GM19351 (cell line): ENCODE results near the gene SEPTIN1.

Experiments used
- ATAC-seq: cut with Tn5 transposase; IDR thresholded peaks from one replicate; pipeline ENCODE4 v1.9.1; 2021; ENCODE audit warnings: mild to moderate bottlenecking, moderate library complexity; ENCODE audit not compliant: unreplicated experiment

SEPTIN1 gene

DNA sequence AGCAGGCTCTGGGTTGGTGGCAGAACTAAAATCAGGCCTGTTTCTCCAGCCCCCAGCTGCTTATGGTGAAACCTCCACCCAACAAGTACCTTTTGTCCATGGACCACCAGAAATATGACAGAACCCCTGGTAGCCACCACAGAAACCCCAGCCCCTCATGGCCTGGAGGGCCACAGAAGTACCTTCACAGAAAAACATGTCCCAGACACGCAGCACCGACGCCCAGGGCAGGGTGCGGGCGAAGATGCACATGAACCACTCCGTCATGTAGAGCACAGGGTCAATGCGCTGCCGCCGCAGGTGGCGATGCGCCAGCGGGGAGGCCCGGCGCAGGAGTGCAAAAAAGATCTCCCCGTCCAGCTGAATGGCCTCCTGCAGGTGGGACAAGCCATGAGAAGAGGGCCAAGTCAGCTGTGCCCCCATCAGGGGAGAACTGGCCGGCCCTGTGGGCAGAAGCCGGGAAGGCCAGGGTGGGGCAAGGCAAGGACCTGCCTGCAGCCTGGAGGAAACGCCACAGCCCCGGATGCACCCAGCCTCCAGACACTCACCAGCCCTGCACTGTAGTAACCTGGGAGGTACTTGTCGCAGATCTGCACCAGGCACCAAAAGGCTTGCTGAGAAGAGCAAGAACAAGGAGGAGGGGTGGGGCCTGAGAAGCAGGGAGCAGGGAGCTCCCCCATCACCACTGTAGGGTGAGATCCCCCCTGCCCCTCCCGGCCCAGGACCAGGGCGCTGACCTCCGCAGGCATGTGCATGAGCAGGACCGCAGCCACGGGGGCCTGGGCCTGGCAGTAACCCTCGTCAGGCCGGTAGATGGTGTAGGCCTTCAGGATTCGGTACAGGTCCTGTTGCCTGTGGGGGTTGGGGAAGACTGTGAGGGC is 23.1 kb downstream of the SEPTIN1 start:
- ATAC-seq: no peak

- ATAC-seq: no peak
Observed at GRCh38 chr16:30358577-30358936, 23.8 kb downstream of the SEPTIN1 start.

GRCh38 chr16:30357715-30358576 is 24.4 kb downstream of the SEPTIN1 start:
- no peak for ATAC-seq

DNA sequence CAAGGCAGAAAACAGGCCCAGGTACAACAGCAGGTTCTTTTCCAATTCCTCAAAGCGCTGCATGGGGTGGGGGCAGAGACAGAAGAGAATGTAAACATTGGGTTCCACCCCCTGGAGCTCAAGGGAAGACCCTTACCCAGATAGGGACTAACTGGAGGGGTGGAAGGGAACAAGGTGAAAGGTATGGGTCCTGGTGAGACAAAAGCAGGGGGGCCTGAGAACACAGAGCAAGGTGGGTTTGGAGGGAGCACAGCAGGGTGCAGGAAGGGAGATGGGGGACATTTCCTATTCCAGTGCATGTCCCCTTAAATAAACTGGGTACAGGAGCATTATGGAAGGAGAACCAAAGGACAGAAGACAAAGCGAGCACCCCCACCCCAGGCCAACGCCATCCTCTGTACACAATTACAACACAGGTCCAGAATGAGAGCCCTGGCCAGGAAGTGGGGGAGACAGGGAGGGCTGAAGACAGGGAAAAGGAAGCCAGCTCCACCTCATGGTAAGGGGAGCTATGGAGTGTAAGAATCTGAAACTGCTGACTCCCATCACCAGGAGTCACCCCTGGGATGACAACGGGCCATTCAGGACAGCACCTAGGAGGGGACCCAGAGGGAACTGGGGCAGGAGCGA is 25.2 kb downstream of the SEPTIN1 start:
- ATAC-seq: no peak

DNA sequence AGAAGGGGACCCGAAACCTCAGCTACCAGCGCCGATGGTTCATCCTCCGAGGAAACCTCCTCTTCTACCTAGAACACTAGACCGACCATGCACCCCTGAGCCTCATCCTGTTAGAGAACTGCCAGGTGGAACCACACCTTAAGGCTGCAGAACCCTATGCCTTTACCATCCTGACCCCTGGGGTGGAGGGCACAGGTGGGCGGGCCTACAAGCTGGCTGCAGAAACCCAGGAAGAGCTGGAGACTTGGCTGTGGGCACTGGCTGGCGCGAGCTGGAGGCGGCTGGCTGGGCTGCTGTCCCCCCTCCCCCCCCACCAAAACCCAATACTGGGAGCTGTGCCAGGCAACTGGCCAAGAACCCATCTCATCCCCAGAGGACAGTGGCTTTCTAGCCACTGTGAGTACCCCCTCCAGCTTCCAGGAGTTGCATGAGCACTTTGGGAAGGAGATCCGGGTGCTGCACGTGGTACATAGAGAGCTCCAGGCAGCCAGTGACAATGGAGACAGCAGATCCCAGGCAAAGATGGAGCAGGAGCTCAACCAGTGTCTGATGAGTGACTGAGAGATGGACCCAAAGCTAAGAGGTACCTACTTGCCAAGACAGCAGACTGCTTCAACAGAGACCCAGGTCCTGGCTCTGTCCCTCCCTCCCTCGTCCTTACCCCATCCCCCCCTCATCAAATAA is 25.8 kb downstream of the SEPTIN1 start:
- no peak for ATAC-seq

DNA sequence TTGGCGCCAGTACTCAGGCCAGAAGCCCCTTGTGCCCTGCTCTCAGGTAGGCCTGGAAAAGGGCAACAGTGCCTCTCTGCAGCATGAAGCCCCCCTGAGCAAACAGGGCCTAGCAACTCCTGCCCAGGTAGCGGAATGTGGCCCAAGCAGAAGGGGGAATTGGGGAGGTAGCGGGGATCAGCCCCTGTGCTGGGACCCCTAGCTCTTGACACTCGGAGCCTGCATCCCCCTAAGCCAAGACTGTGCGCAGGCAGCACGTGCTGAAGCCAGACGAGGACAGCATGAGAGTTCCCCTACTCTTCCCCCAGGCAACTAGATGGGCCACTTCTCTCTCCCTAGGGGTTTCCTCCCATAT is 26.4 kb downstream of the SEPTIN1 start:
- no peak for ATAC-seq

- peak; percentile 71 for ATAC-seq
Observed at GRCh38 chr16:30355144-30355953, 27.0 kb downstream of the SEPTIN1 start, which contains the start of gene CD2BP2. Gene CD2BP2, minus strand, starts transcription at chr16:30355308. Its CDS starts 627 bp downstream, at chr16:30354681.

DNA sequence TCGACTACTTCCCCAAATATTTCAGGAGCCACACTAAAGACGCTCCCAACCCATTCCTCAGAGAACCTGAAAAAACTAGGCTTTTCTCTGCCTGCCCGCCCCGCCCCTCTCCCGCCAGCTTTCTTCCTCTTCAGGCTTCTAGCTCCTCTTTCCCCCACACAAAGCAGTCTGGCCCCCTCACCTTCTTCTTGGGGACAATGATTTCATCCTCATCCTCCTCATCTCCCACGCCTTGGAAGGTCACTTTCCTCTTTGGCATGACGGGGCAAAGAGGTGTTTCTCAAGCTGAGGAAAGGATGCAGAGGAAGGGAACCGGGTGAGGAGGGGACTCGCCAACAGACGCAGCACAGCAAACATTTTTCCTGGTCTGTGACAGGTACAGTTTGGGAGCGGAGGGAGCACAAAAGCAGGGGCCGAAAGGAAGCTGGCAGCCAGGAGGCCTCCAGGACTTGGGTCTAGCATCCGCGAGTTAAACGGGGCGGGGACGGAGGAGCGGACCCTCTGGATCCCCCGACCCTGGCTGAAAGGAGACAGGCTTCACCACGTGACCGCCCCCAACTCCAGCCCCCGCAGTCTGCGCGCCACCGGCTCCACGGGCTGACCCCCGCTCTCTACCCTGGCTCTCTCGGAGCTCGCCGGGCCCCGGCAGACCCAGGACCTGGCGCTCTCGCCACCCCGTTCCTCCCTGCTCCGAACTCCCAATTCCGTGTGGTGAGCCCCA is 27.8 kb downstream of the SEPTIN1 start:
- ATAC-seq: peak; percentile 14

DNA sequence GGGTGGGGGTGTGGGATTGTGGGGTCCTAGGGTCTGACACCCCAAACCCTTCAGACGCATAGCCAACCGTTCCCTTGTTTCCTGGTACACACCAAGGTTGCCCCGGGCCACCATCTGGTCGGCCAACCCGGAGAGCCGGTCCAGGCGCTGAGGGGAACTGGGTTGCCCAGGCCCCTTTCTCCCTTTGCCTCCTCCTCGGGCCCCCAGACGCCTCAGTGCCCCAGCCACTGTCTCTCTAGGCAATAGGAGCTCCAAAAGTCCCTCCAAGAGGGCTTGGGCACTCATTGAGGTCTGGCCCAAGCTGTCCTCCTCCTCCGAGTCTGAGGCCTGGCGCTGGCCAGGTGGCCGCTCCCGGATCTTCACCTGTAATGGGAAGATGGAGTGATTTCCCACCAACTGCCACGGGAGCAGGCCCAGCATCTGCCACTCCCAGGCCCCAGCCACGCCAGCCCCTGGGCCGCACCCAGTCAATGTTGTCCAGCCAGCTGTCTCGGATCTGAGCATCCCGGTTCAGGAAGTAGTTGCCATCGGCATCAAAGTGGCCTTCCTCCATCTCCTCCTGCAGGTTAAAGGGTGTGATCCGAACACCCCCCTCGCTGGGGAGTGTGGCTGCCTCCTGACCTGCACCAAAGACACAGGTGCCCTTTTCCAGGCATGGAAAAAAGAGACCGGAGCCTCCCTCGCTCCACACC is 28.8 kb downstream of the SEPTIN1 start:
- ATAC-seq: no peak

DNA sequence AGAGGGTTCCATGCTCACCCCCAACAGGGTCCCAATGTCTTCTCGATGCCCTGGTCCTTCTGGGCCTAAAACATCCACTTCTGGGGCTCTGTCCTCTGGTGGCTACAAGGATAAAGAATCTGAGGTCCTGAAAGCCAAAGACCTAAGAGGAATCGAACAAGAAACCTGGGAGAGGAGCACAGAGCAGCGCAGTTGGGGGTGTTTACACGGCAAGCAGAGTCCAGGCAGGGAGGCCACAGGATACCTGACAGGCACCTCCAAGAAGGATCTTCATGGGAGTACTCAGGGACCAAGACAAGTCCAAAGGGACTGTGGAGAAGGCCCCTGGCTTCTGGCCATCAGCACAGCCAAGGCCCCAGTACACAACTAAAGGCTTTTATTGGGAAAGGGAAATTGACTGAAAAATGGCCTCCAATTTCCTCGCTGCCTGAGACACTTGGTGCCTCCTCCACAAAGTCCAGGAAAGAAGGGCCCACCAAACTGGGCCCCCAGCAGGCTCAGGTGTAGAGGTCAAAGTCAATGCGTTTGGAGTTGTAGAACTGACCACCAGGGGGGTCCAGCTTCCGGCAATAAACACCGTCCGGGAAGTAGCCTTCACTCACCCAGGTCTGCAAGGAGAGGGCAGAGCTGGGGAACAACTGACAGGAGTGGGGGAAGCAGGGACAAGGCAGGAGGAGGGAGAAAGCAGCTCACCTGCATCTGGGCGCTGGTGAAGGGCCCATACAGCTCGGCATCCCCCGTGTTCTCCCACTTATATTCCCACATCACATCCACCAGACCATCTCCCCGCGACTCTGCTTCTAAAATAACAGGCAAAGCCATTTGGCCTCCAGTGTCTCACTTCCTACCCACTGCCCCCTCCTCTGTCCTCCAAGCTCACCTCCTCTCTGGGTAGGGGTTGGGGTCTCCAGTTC is 29.6 kb downstream of the SEPTIN1 start:
- ATAC-seq: no peak

DNA sequence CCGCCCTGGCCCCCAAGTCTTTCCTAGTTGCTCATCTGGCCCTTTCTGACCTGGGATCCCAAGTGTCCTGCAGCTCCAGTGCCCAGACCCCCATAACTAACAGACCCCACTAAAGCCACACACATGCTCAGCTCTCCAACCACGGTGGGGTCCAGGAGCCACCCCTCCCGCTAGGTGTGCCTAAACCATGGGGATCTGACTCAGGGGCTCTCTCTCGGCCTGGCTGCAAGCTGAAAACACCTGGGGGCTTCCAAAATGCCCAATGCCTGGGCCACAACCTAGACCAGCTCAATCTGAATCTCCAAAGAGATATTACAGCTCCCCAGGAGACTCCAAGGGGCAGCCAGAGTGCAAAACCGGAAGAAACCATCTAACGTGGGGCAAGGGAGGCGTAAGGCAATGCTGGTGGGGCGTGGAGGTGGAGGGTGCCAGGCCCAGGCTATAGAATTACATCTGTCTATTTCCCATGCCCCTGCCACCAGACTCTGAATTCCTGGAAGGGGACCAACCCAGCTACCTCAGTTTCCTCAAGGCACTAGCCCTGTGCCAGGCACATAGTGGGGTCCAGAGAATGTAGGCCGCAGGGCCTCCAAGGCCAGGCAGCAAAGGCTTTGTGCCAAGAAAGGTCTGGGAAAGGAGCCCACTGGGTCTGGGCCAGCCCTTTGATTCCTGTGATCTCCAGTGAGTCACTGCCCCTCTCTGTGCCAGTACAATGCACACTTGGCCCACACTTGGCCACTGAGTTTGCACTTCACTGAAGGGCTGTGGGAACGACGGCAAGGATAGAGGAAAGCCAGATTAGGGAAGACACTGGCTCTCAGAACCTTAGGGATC is 30.6 kb downstream of the SEPTIN1 start:
- ATAC-seq: no peak

DNA sequence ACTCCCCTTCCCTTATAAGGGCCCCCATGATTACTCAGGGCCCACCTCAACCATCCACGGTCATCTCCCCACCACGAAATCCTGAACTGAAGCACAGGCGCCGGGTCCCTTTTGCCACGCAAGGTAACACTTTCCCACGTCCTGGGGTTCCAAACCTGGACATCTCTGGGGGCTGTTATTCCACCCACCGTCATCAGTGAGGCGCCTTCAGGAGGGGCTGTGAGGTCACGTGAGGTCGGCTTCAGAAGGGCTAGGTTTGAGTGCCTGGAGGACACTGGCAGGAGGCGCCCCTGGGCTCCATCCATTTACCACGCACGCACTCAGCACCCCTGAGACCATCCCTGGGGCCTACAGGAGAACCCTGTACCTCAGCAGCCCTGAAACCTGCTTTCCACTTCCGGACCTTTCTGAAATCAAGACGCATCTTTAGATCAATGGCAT is 31.3 kb downstream of the SEPTIN1 start:
- no peak for ATAC-seq

DNA sequence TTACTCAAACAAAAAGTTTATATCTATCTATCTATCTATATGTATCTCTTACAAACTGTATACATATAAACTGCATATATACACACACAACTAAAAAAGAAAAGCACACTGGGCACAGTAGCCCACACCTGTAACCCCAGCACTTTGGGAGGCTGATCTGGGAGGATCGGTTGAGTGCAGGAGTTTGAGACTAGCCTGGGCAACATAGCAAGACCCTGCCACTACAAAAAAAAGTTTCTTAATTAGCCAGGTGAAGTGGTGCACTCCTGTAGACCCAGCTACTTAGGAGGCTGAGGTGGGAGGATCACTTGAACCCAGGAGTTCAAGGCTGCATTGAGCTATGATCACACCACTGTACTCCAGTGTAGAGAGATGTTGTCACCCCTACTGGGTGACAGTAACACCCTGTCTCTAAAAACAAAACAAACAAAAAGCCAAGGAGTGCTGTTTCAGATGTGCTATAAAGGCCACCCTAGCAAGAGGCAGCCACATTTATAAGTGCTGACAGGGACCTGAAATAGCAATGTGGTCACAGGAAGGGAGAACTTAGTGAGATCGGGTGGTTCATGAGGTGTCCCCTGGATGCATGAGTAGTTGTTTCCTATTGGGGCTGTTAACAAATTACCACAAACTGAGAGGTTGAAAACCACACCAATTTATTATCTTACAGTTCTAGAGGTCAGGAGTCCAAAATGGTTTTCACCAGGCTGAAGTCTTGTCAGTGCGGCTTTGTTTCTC is 32.1 kb downstream of the SEPTIN1 start:
- ATAC-seq: peak; percentile 57

- ATAC-seq: no peak
Observed at GRCh38 chr16:30349675-30350074, 32.7 kb downstream of the SEPTIN1 start.

DNA sequence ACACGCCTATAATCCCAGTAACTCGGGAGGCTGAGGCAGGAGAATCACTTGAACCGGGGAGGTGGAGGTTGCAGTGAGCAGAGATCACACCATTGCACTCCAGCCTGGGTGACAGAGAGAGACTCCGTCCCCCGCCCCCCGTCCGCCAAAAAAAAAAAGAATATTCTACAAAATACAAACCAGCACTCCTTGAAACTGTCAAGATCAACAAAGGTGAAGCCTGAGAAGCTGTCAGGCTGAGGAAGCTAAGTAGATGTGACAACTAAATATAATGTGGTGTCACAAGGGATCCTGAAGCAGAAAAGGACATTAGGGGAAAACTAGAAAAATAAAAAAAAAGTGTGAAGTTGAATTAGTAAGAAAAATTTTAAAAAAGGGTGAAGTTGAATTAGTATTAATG is 33.4 kb downstream of the SEPTIN1 start:
- no peak for ATAC-seq

DNA sequence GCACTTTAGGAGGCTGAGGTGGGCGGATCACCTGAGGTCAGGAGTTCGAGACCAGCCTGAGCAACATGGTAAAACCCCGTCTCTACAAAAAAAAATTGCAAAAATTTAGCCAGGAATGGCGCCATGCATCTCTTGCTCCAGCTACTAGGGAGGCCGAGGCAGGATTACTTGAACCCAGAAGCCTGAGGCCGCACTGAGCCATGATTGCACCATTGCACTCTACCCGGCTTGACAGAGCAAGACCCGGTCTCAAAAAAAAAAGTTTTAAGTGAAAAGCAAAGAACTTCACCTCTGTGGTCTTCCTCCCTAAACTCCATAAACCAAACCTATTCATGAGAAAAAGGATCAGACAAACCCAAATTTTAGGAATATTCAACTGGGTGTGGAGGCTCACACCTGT is 34.2 kb downstream of the SEPTIN1 start:
- no peak for ATAC-seq
